HK-2 (cell line): ENCODE data around the gene ANKS3.
A peak's percentile ranks its signal among the peaks of the same experiment; 100 is the strongest.

Source experiments
- DNase-seq: peaks from one replicate; pipeline ENCODE4 v3.0.0-alpha.2; 2018; ENCODE audit not compliant: unreplicated experiment

Gene ANKS3

GRCh38 chr16:4667203-4667963 lies 66.7 kb downstream of the ANKS3 start:
- DNase-seq: no peak

GRCh38 chr16:4666537-4667202 lies 67.4 kb downstream of the ANKS3 start:
- DNase-seq: no peak

- no peak for DNase-seq
Observed at GRCh38 chr16:4664538-4665418, 69.3 kb downstream of the ANKS3 start.

- no peak for DNase-seq
Observed at GRCh38 chr16:4663777-4664465, 70.2 kb downstream of the ANKS3 start.

- DNase-seq: no peak
Observed at GRCh38 chr16:4663465-4663776, 70.7 kb downstream of the ANKS3 start.

GRCh38 chr16:4661661-4662060 lies 72.4 kb downstream of the ANKS3 start:
- DNase-seq: no peak

- peak; percentile 85 for DNase-seq
Observed at GRCh38 chr16:4660454-4661007, 73.5 kb downstream of the ANKS3 start.

- DNase-seq: no peak
Observed at GRCh38 chr16:4659363-4660353, 74.4 kb downstream of the ANKS3 start.

- no peak for DNase-seq
Observed at GRCh38 chr16:4656695-4657686, 77.1 kb downstream of the ANKS3 start.

- no peak for DNase-seq
Observed at GRCh38 chr16:4656221-4656620, 77.8 kb downstream of the ANKS3 start.

- DNase-seq: no peak
Observed at GRCh38 chr16:4655801-4656200, 78.3 kb downstream of the ANKS3 start.

- DNase-seq: no peak
Observed at GRCh38 chr16:4654964-4655590, 79.0 kb downstream of the ANKS3 start.

GRCh38 chr16:4654011-4654963 lies 79.8 kb downstream of the ANKS3 start:
- DNase-seq: peak; percentile 31

GRCh38 chr16:4652561-4652960 lies 81.5 kb downstream of the ANKS3 start:
- no peak for DNase-seq

GRCh38 chr16:4651827-4652226 lies 82.2 kb downstream of the ANKS3 start:
- DNase-seq: no peak

- DNase-seq: peak; percentile 51
Observed at GRCh38 chr16:4650443-4651074, 83.5 kb downstream of the ANKS3 start.
